Body of pancreas (tissue), 4 donors: ENCODE data around the gene LTBP3. TPM values are rescaled to one million over a fixed set of nuclear protein-coding genes. Genes with fewer than 3 reads are reported as not detected.

Experiments
- ATAC-seq: fragments of 150-250 bp; one replicate; pipeline ENCODE4 v1.9.1; 2016
- DNase-seq, 4 donors: peaks; one replicate each; pipeline ENCODE4 v3.0.0-alpha.2; 2019
- H3K27ac ChIP-seq, 4 donors: fragments of 200-600 bp; sonication (generic); 1 replicate in 3 of 4; 2 replicates in 1 of 4; pipeline versions ENCODE4 v1.5.1 to v1.6.1; 2016 to 2019; ENCODE audit warnings: mild to moderate bottlenecking in 1 of 4, mixed read lengths in 1 of 4, moderate library complexity in 1 of 4
- H3K27me3 ChIP-seq, 2 donors: fragments of 200-600 bp; sonication (generic); one replicate each; pipeline ENCODE4 v1.6.0; 2016; ENCODE audit warnings: mild to moderate bottlenecking in 1 of 2
- H3K36me3 ChIP-seq, 2 donors: fragments of 200-600 bp; sonication (generic); replicated peaks in 1 of 2; 2 replicates each; pipeline ENCODE4 v1.5.1; 2016; ENCODE audit warnings: low read depth in 2 of 2; ENCODE audit not compliant: insufficient read depth in 1 of 2
- H3K4me1 ChIP-seq: fragments of 200-600 bp; sonication (generic); one replicate; pipeline ENCODE4 v1.6.0; 2016
- H3K4me3 ChIP-seq, 2 donors: fragments of 200-600 bp; sonication (generic); 1 replicate in 1 of 2; 2 replicates in 1 of 2; pipeline ENCODE4 v1.5.1; 2016 to 2019
- H3K9me3 ChIP-seq, 3 donors: fragments of 200-600 bp; sonication (generic); 1 replicate in 2 of 3; 2 replicates in 1 of 3; pipeline ENCODE4 v1.5.1; 2016
- POLR2A ChIP-seq, 3 donors: fragments of 450-650 bp; IDR thresholded peaks; one replicate each; pipeline ENCODE4 v1.6.1; 2016; ENCODE audit warnings: antibody characterized with exemption in 3 of 3, mild to moderate bottlenecking in 2 of 3
- WGBS, 2 donors: methylation state at CpG; one replicate each; pipeline ENCODE4 v1.1.5; 2017; 5-methylcytosine and 5-hydroxymethylcytosine counted together
- intact Hi-C: fragments of 100-400 bp; cut with DNase I; formaldehyde crosslinking; loops from one replicate; pipeline ENCODE4 v1.15.1; 2023
- total RNA-seq, 2 donors: library from RNA; depleted of rRNA; stranded (reverse); fragments of >200 nt; gene quantifications; one replicate each; pipeline ENCODE4 v1.1.0, GENCODE V29; 2016
- TF ChIP-seq, protein P1 (sequence below), 7 experiments: fragments of 450-650 bp in 4 of 7; fragments of 200-600 bp in 3 of 7; sonication (generic) in 3 of 7; IDR thresholded peaks; one replicate each; pipeline ENCODE4 v1.5.1; 2016 to 2019; ENCODE audit warnings: antibody characterized with exemption in 7 of 7

The LTBP3 gene
- total RNA-seq, 2 donors from 2014 or later = 131 to 330 TPM

DNA sequence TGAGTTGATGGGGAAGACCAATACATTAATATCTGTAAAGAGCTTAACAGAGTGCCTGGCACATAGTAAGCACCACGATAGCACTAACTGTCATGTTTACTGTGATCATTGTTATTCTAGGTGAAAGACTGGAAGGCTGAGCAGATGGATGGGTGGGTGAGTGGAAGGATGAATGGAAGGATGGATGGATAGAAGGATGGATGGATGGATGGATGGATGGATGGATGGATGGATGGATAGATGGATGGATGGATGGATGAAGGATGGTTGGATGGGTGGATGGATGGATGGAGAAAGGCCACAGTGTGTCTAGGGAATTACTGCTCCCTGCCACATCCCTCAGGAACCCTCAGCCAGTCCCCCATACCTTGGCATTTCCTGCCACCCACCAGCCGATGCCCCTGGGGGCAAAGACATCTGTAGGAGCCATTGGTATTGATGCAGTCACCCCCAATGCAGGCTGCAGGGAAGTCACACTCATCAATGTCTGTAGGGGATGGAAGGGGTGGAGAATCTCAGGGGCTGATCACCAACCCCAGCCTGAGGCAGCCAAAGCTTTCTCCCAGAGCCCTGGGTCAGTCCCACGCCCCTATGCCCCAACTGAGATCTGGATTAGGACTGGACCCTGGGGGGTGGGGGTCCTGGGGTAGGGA, 15.3 kb downstream of the LTBP3 start:
- peak overlapping the region in 1 of 4 donors; percentile 15 for H3K27ac ChIP-seq
- H3K9me3 ChIP-seq = no peaks in the 10 kb centered on the region
- DNase-seq (no peak), ATAC-seq (no peak)
- no peak overlapping the region for H3K4me3 ChIP-seq
- WGBS, 2 donors = 90 to 93% methylated on average over 2 to 3 of the region's 3 CpGs
- no peaks in the 10 kb centered on the region for H3K27me3 ChIP-seq
- H3K36me3 ChIP-seq = peaks cover 0 to 2% of the 10 kb centered on the region in 2 donors
- peaks cover 41% of the 10 kb centered on the region for H3K4me1 ChIP-seq
- intact Hi-C loops = no loop called here
- TF ChIP-seq, protein P1, sequence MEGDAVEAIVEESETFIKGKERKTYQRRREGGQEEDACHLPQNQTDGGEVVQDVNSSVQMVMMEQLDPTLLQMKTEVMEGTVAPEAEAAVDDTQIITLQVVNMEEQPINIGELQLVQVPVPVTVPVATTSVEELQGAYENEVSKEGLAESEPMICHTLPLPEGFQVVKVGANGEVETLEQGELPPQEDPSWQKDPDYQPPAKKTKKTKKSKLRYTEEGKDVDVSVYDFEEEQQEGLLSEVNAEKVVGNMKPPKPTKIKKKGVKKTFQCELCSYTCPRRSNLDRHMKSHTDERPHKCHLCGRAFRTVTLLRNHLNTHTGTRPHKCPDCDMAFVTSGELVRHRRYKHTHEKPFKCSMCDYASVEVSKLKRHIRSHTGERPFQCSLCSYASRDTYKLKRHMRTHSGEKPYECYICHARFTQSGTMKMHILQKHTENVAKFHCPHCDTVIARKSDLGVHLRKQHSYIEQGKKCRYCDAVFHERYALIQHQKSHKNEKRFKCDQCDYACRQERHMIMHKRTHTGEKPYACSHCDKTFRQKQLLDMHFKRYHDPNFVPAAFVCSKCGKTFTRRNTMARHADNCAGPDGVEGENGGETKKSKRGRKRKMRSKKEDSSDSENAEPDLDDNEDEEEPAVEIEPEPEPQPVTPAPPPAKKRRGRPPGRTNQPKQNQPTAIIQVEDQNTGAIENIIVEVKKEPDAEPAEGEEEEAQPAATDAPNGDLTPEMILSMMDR (IDR thresholded peaks at IDR 0.05) = no peak
- TF ChIP-seq POLR2A (IDR thresholded peaks at IDR 0.05) = no peak

DNA sequence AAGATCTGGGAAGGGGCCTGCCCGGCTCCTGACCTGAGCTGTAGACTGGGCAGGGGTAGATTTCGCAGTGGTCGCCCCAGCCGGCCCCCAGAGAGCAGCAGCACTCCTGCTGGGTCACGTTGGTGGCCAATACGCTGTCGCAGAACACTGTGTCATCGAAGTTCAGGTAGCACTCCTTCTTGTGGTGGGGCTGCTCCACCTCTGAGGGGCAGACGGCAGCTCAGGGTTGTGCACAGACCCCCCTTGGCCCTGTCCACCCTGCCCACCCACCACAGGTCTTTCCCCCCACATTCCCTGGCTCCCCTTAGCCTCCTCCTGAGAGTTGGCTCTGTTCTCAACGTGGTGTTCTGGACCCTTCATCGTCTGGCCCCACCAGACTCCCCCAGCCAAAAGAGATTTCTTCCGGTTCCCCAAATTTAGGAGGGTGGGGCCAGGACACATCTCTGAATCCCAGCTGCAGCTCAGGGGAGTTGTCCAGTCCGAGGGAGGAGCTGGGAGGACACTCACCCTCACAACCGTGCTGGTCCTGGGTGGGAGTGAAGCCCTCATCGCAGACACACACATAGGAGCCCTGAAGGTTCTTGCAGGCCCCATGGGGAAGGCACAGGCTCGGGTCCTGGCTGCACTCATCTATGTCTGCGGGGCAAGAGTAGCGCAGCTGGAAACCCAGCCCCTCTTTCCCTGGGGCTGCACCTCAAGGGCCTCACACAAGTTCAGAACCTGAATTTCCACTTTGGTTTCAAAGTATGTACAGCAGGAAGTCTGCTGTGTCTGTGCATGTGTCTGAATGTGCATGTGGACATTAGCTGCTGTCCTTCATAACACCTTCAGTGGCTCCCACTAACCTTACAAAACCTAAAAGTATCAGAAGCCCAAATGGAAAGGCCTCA, 16.8 kb downstream of the LTBP3 start:
- peaks cover 32% of the 10 kb centered on the region for H3K4me1 ChIP-seq
- intact Hi-C loops = no loop called here
- H3K27ac ChIP-seq = peak overlapping the region; percentile 72 to 94 (median 88)
- TF ChIP-seq, protein P1 (IDR thresholded peaks at IDR 0.05) = no peak
- TF ChIP-seq POLR2A (IDR thresholded peaks at IDR 0.05) = no peak
- H3K27me3 ChIP-seq = no peaks in the 10 kb centered on the region
- H3K9me3 ChIP-seq = no peaks in the 10 kb centered on the region
- 49 to 83% methylated on average over 2 to 17 of the region's 18 CpGs for WGBS, 2 donors
- DNase-seq = no peak
- no peak for ATAC-seq
- H3K36me3 ChIP-seq = peaks cover 0 to 2% of the 10 kb centered on the region in 2 donors
- no peak overlapping the region for H3K4me3 ChIP-seq

DNA sequence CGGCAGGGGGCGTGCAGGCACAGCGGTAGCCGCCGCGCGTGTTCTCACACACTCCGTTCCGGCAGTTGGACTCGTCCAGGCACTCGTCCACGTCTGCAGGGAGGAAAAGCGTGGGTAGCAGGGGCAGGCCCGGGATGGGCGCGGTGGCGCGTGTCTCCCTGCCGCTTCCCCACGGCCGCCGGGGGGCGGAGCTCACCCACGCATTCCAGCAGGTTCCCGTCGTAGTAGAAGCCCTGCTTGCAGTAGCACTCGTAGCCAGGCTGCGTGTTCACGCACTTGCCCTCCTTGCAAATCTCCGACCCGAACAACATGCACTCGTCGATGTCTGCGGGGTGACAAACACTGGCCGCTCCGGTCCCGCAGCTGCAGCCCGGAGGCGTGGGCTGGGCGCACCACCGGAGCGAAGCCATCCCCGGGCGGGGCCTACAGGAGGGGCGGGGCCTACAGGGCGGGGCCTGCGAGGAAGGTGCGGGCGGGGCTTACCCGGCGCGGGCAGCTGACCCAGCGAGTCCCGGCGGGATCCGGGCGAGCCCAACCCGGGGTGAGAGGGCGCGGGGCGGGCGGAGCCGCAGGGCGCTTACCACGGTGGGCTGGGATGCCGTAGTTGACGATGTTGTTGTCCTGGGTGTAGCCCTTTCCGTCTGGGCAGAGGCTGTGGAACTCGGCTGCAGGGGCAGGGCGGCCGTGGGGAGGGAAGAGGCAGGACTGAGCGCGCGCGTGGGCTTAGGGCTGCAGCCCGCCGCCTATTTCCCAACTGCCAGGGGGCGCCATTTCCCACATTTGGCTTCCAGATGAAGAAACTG, 17.7 kb downstream of the LTBP3 start:
- Histone ChIP-seq H3K36me3 (peaks cover 0 to 4% of the 10 kb centered on the region in 2 donors), H3K4me1 (peaks cover 24% of the 10 kb centered on the region), H3K27me3 (no peaks in the 10 kb centered on the region), H3K9me3 (no peaks in the 10 kb centered on the region), H3K27ac (peak overlapping the region; percentile 72 to 94 (median 88)), H3K4me3 (peak overlapping the region; percentile 29 to 40)
- DNase-seq = peak; percentile 87 to 95 (median 92)
- intact Hi-C loops = no loop called here
- peak; percentile 90 for ATAC-seq
- TF ChIP-seq, protein P1 (IDR thresholded peaks at IDR 0.05) = peak; percentile 67 to 97 (median 91)
- TF ChIP-seq POLR2A (IDR thresholded peaks at IDR 0.05) = peak in 2 of 3 donors; percentile 42 to 49
- WGBS, 2 donors = 3 to 4% methylated on average over 24 to 71 of the region's 78 CpGs

DNA sequence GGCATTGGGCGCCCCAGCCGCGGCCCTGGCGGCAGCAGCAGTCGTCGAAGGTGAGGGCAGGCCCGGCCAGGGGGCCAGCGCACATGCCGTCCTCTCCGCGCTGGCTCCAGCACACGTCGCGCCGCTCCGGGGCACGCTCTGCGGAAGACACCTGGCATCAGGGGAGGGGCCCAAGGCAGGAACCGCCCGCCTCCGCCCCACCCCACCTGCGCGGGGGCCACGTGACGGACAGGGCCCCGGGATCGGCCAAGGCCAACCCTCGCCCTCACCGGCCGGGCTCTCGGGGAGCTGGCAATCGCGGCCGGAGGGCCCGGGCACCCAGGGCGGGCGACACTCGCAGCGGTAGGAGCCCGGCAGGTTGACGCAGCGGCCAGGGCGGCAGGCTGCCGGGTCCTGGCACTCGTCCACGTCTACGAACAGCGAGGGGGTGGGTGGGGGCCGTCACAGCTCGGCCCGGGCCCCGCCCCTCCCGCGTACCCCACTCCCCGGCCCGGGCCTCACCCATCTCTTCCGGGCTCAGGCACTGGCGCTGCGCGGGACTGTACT, 18.3 kb downstream of the LTBP3 start:
- peaks cover 23% of the 10 kb centered on the region for H3K4me1 ChIP-seq
- 7 to 18% methylated on average over 10 to 43 of the region's 60 CpGs for WGBS, 2 donors
- peak overlapping the region; percentile 29 to 40 for H3K4me3 ChIP-seq
- intact Hi-C loops = no loop called here
- peak; percentile 68 for ATAC-seq
- peaks cover 0 to 4% of the 10 kb centered on the region in 2 donors for H3K36me3 ChIP-seq
- peak overlapping the region; percentile 72 to 94 (median 88) for H3K27ac ChIP-seq
- TF ChIP-seq, protein P1 (IDR thresholded peaks at IDR 0.05) = peak in 2 of 7 experiments; percentile 24 to 33
- TF ChIP-seq POLR2A (IDR thresholded peaks at IDR 0.05) = peak; percentile 25 to 66 (median 55)
- peak; percentile 81 to 84 (median 82) for DNase-seq
- H3K9me3 ChIP-seq = no peaks in the 10 kb centered on the region
- no peaks in the 10 kb centered on the region for H3K27me3 ChIP-seq
